GM15510 (cell line): ENCODE data around the gene CLEC20A.

Source experiments
- POLR2A ChIP-seq: IDR thresholded peaks from 3 replicates; pipeline ENCODE4 v1.6.1; 2011; ENCODE audit warnings: borderline replicate concordance; ENCODE audit not compliant: insufficient read length; ENCODE audit errors: extremely low read depth

Gene CLEC20A

DNA sequence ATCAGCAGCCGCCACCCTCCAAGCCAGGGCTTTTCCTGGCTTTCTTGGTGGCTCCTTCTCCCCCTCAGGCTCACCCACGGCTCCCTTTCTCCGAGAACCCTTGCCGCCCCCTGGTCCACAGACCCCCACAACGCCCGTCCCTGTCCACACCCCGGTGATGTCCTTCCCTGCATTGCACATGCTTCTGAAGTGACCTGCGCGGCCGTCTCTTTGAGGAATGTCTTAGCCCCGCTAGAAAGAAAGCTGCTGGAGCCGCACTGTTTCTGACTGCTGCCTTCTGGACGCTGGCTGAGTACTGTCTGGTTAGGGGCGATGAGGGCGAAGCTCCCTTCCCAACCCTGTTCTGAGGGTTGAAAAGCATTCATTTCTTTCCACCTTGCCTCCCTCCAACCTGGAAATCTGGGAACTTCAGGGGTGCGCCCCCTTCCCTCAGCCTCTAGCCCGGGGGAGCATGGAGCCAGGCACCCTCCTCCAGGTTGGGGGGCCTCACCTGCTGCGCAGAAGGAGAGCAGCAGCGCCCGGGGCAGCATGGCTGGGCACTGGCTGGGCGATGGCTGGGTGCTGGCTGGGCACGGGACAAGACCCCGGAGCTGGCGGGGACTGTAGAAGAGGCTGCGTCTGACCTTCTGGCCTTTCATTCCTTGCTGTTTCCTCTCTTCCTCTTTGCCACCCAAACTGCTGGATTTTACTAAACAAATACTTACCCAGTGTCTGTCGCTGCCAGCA is at the start of gene CLEC20A:
CLEC20A (minus strand) TSS at position 555 of the 726 bp plus-strand sequence; CDS start at position 530, 25 bp downstream.
- no peak for TF ChIP-seq POLR2A

- no peak for TF ChIP-seq POLR2A
These were observed 47.8 kb upstream of the CLEC20A start for GRCh38 chr1:178544531-178544930.

- no peak for TF ChIP-seq POLR2A
These were observed 46.5 kb upstream of the CLEC20A start for GRCh38 chr1:178543290-178543607.

- TF ChIP-seq POLR2A, result no peak
These were observed 46.0 kb upstream of the CLEC20A start for GRCh38 chr1:178542554-178543289.

DNA sequence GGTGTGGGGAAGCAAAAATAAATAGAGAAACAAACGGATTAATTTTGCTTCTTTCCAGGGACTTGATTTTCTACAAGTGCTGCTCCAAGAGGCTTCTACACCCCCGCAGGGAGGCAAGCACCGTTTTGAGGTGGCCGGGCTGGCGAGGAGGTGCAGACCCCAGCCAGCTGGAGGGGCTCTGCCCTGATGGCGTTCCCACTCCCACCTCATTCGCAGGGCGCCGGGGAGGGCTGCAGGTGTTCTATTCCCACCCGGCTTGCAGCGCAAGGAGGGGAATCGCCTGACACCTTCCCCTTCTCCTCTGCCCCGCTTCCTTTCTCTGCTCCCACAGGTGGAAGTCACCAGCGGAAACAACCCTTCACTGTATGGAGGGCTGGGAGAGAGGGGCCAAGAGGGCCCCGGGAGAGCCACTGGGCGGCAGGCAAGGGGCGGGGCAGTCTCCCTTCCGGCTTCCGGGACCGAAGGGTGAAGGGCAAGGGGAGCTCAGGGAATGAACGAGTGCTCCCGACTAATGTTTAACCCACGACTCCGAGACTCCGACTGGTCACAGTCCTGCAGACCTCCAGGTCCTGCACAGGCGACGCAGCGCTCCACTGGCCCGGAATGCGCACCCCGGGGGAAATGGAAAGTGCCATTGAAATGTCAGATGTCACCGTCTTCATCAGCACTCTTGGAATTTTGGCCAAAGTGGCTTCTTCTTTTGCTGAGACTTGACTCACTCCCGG is 45.2 kb upstream of the CLEC20A start:
- peak; percentile 31 for TF ChIP-seq POLR2A

GRCh38 chr1:178541379-178541778 is 44.6 kb upstream of the CLEC20A start:
- TF ChIP-seq POLR2A, result no peak

DNA sequence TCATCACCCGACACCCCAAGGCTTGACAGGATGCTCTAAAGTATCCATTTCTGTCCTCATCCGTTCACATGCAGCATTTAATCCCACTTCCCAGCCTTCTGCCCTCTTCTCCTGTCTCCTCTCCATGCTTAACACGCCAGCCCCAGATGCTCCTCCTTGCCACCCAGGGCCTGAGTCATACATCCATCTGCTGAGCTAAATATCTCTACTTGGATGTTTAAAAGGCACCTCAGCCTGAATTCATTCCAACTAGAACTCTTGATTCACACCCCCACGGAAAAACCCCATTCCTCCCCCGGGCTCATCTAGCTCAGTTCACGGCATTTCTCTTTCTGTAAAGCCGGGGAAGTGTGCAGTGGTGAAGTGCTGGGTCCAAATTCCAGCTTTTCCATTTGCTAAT is 43.9 kb upstream of the CLEC20A start:
- TF ChIP-seq POLR2A, result no peak

DNA sequence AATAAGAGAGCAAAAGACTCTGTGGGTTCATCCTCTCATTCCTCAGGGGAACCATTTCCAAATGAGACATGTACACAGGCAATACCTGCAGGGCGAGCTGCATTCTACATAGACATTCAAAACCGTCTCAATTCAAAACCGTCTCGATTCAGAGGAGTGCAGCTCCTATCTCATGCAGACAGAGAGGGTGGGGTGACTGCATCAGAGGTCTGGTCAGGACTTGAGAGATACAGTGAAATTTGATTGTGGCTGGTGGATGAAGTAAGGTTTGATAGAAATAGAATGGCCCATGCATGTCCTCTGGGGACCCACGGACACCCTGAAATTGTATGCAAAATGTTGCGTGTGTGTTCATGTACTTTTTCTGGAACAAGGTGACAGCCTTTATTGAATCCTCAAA is 43.4 kb upstream of the CLEC20A start:
- no peak for TF ChIP-seq POLR2A

DNA sequence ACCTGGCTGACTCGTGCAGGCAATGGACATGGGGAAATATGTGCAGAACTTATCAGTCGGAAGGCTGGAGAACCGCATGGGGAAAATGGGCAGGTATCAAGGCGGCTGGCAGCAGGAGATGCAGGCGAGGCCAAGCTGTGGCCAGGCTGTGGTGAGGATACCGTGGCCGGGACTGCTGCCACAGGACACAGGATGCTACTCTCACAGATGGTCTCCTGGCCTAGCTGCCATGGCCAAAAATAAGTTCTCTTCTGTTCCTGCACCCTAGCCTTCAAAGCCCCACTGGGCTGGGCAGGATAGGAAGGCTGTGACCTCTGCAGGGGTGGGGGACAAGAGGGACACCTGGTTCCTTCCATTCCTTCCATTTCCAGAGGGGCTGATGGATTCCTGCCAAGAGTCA is 42.5 kb upstream of the CLEC20A start:
- no peak for TF ChIP-seq POLR2A

GRCh38 chr1:178538192-178538916 is 41.6 kb upstream of the CLEC20A start:
- TF ChIP-seq POLR2A, result no peak

DNA sequence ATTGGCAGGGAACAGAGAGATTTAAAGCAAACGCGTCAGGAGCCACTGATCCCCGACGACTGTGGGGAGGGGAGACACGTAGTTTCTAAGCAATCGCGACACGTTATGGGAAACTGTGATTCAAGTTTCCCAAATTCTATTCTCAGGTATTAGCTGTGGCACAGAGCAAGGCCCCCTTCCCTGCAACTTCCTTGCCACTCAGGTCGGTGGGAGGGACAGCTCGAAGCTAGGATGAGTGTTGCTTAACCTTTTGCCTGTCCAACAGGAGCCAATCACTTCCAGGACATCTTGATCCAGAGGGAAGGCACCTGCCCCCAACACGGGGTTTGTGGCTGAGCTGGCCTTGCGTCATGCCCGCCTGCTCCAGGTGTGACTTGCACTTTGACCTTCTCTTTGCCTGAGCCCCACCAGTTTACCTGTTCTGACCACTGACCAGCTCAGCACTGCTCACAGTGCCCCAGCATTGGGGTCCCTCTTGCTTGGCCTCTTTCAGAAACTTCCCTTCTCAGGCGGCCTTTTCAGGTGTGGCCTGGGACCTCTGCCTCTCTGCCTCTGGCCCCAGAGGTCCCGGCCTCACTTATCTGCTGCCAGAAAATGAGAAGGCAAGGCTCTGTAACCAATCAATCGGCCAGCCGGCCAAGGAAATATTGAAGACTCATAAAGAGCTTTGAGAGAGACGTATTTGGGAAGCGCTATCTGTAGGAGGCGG is 40.8 kb upstream of the CLEC20A start:
- no peak for TF ChIP-seq POLR2A

- TF ChIP-seq POLR2A, result no peak
These were observed 40.1 kb upstream of the CLEC20A start for GRCh38 chr1:178536844-178537371.

- no peak for TF ChIP-seq POLR2A
These were observed 39.6 kb upstream of the CLEC20A start for GRCh38 chr1:178536329-178536728.
